Thyroid gland (tissue), 4 donors: ENCODE results near the gene SLC35F1. TPM values are rescaled to one million over a fixed set of nuclear protein-coding genes. Genes with fewer than 3 reads are reported as not detected.

Source experiments
- DNase-seq, 2 donors: peaks; one replicate each; pipeline ENCODE4 v3.0.0-alpha.2; 2019
- H3K27ac ChIP-seq, 3 donors: fragments of 200-600 bp; sonication (generic); 1 replicate in 2 of 3; 2 replicates in 1 of 3; pipeline ENCODE4 v1.5.1; 2016 to 2019; ENCODE audit warnings: mild to moderate bottlenecking in 1 of 3, moderate library complexity in 1 of 3
- H3K27me3 ChIP-seq: fragments of 200-600 bp; sonication (generic); one replicate; pipeline ENCODE4 v1.5.1; 2019
- H3K36me3 ChIP-seq, 2 donors: fragments of 200-600 bp; sonication (generic); one replicate each; pipeline ENCODE4 v1.5.1; 2016 to 2019
- H3K4me1 ChIP-seq, 2 donors: fragments of 200-600 bp; sonication (generic); one replicate each; pipeline ENCODE4 v1.5.1; 2017 to 2019
- H3K4me3 ChIP-seq, 3 donors: fragments of 200-600 bp; sonication (generic); replicated peaks in 1 of 3; 1 replicate in 2 of 3; 2 replicates in 1 of 3; pipeline ENCODE4 v1.5.1; 2016; ENCODE audit warnings: mild to moderate bottlenecking in 1 of 3
- H3K9me3 ChIP-seq: fragments of 200-600 bp; sonication (generic); one replicate; pipeline ENCODE4 v1.5.1; 2017
- POLR2A ChIP-seq, 2 donors: fragments of 450-650 bp; IDR thresholded peaks; one replicate each; pipeline ENCODE4 v1.6.1; 2017; ENCODE audit warnings: antibody characterized with exemption in 2 of 2, mild to moderate bottlenecking in 2 of 2, moderate library complexity in 1 of 2
- WGBS, 2 donors: methylation state at CpG; one replicate each; pipeline ENCODE4 v1.1.5; 2017; 5-methylcytosine and 5-hydroxymethylcytosine counted together
- intact Hi-C: fragments of 100-400 bp; cut with DNase I; formaldehyde crosslinking; loops from one replicate; pipeline ENCODE4 v1.15.1; 2023
- total RNA-seq, 4 donors: library from RNA; depleted of rRNA; stranded (reverse); fragments of >200 nt; gene quantifications; one replicate each; pipeline ENCODE4 v1.2.3, GENCODE V29; 2016
- TF ChIP-seq, protein P1 (sequence below), 6 experiments: fragments of 200-600 bp in 3 of 6; fragments of 450-650 bp in 3 of 6; sonication (generic) in 3 of 6; IDR thresholded peaks; one replicate each; pipeline ENCODE4 v1.5.1; 2016 to 2019; ENCODE audit warnings: antibody characterized with exemption in 6 of 6, mild to moderate bottlenecking in 2 of 6, inconsistent platforms in 1 of 6, moderate library complexity in 1 of 6

SLC35F1 gene
- total RNA-seq, 4 donors from 2014 or later: 0.54 to 5.5 (median 1.4) TPM

DNA sequence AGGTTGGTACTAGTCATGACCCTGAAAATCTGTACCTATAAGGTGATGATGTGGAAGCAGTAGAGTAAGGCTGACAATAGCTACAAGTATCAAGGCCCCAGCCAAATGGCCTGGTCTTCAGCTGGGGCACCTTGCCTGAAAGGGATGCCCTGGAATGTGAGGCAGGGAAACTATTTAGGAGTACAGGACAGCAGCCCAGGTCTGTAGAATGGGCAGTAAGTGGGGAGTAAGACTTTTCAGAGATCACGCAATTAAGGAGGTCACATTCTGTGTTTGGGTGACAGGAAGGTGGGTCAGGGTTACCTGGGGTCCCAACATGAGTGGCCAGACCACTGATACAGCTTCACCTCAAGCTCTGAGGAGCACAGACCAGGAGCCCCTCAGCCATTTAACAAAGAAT lies 9.4 kb downstream of the SLC35F1 start:
- Histone ChIP-seq H3K27ac (no peak overlapping the region), H3K9me3 (no peaks in the 10 kb centered on the region), H3K4me3 (no peak overlapping the region), H3K27me3 (no peaks in the 10 kb centered on the region), H3K4me1 (no peaks in the 10 kb centered on the region), H3K36me3 (no peaks in the 10 kb centered on the region)
- 95 to 100% methylated on average over 1 of the region's 1 CpG for WGBS, 2 donors
- no peak for DNase-seq
- intact Hi-C loops: no loop called here
- no peak for TF ChIP-seq POLR2A (IDR thresholded peaks at IDR 0.05)
- TF ChIP-seq, protein P1, sequence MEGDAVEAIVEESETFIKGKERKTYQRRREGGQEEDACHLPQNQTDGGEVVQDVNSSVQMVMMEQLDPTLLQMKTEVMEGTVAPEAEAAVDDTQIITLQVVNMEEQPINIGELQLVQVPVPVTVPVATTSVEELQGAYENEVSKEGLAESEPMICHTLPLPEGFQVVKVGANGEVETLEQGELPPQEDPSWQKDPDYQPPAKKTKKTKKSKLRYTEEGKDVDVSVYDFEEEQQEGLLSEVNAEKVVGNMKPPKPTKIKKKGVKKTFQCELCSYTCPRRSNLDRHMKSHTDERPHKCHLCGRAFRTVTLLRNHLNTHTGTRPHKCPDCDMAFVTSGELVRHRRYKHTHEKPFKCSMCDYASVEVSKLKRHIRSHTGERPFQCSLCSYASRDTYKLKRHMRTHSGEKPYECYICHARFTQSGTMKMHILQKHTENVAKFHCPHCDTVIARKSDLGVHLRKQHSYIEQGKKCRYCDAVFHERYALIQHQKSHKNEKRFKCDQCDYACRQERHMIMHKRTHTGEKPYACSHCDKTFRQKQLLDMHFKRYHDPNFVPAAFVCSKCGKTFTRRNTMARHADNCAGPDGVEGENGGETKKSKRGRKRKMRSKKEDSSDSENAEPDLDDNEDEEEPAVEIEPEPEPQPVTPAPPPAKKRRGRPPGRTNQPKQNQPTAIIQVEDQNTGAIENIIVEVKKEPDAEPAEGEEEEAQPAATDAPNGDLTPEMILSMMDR (IDR thresholded peaks at IDR 0.05): no peak

DNA sequence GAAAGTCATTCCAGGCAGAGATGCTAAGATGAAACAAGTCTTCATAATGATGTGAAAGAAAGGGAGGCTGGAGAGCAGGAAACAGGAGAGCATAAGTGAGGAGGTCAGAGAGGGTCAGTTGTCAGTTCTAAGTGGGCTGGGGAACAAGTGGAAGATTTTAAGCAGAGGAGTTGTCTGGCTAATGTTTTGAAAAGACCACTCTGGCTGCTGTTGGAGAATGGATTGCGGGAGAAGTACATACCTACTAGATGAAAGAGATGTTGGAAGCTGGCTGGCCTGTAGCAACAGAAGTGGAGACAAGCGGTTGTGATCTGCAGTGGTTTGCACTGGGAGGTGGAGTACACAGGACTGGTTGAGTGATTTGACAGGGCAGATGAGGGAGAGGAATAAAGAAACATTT lies 10.1 kb downstream of the SLC35F1 start:
- no peak overlapping the region for H3K27ac ChIP-seq
- intact Hi-C loops: no loop called here
- TF ChIP-seq, protein P1 (IDR thresholded peaks at IDR 0.05): no peak
- no peak for TF ChIP-seq POLR2A (IDR thresholded peaks at IDR 0.05)
- DNase-seq: no peak
- no peaks in the 10 kb centered on the region for H3K27me3 ChIP-seq
- 61 to 65% methylated on average over 2 of the region's 2 CpGs for WGBS, 2 donors
- no peaks in the 10 kb centered on the region for H3K36me3 ChIP-seq
- H3K4me1 ChIP-seq: no peaks in the 10 kb centered on the region
- H3K9me3 ChIP-seq: no peaks in the 10 kb centered on the region
- no peak overlapping the region for H3K4me3 ChIP-seq

DNA sequence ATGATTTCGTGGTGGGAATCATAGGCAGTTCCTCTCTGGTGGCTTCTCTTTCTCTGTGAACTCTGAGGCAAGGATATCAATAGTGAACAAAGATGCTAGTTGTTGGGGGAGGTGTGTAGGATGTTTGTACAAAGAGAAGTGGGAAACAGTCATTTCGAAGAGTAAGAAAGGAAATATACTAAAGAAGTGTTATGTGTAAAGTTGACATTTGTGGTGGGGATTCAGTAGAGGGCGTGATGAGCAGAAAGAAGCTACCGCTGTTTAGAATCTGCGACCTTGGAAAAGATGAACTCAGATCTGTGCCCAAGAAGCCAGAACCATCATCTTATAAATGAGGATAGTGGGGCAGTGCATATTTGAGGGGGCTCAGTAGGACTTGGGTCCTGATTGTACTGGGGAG lies 11.4 kb downstream of the SLC35F1 start:
- no peaks in the 10 kb centered on the region for H3K27me3 ChIP-seq

DNA sequence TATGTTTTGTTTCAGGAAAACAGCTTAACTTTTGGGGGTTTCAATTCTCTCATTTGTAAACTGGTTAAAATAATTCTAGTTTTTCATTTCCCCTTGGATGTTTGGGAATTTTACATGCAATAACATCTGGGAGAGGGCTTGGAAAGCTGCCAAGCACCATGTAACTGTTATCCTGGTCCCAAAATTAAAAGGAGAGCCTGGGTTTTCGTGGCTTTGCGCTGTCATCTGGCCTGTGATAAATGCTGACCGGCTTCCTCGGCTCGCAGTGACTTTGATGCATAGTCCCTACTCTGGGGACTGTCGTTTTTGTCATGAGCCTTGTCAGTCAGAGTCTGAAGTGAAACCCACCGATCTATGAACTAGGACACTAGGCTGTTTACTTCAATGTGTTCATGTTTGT lies 12.2 kb downstream of the SLC35F1 start:
- no peaks in the 10 kb centered on the region for H3K36me3 ChIP-seq
- WGBS, 2 donors: 37 to 41% methylated on average over 7 of the region's 7 CpGs
- intact Hi-C loops: no loop called here
- H3K4me1 ChIP-seq: no peaks in the 10 kb centered on the region
- no peak overlapping the region for H3K27ac ChIP-seq
- H3K9me3 ChIP-seq: no peaks in the 10 kb centered on the region
- TF ChIP-seq, protein P1 (IDR thresholded peaks at IDR 0.05): no peak
- no peak for TF ChIP-seq POLR2A (IDR thresholded peaks at IDR 0.05)
- no peak for DNase-seq
- H3K4me3 ChIP-seq: no peak overlapping the region
- H3K27me3 ChIP-seq: no peaks in the 10 kb centered on the region

More for the DNA sequence above, 11.4 kb downstream of the SLC35F1 start:
- H3K9me3 ChIP-seq: no peaks in the 10 kb centered on the region
- intact Hi-C loops: no loop called here
- H3K36me3 ChIP-seq: no peaks in the 10 kb centered on the region
- no peak overlapping the region for H3K4me3 ChIP-seq
- no peaks in the 10 kb centered on the region for H3K4me1 ChIP-seq
- no peak for DNase-seq
- TF ChIP-seq POLR2A (IDR thresholded peaks at IDR 0.05): no peak
- TF ChIP-seq, protein P1 (IDR thresholded peaks at IDR 0.05): no peak
- no peak overlapping the region for H3K27ac ChIP-seq
- 78 to 83% methylated on average over 5 of the region's 5 CpGs for WGBS, 2 donors

DNA sequence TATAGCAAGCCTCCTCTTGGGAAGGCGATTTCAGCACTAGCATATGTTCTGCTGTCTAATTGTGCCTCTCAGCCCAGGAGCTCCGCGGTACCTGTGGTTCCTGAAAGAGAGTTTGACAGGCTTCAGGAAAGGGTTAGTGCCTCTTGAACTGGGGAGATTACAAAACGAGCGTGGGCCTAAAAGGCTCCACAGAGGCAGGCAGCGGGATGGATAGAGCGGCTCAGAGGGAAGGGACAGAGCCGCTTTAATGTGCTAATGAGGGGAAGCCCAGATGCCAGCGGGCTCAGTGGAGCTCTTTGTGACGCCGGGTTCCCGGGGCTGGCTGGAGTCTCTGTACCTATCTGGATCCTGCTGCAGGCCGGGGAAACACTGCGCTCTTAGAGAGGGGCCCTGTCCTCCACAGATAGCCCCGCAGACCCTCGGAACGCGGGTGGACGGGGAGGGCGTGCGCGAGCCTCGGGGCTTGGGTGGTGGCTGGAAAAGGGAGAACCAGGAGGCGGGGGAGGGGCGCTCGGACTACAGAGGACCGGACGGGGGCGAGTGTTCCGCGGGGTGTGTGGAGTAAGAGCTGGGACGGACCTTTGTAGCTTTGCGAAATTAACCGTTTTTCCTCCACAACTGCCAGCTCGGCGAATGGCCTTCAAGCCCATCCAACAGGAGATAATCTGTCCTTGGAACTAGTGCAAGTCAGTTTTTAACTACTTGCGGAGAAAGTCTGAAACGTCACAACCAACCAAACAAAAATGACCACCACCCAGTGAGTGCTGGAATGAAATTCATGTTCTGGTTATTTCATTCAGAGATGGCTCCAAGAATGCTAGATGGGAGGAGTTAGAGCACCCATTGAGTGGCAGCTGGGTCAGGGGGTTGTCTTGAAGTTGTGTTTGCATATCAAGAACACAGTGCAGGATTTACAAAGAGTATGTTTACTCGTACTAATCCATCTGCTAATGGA lies 13.0 kb downstream of the SLC35F1 start:
- Histone ChIP-seq H3K4me1 (no peaks in the 10 kb centered on the region), H3K27me3 (no peaks in the 10 kb centered on the region), H3K27ac (no peak overlapping the region), H3K4me3 (peak overlapping the region in 2 of 3 donors; percentile 3 to 5), H3K9me3 (no peaks in the 10 kb centered on the region), H3K36me3 (no peaks in the 10 kb centered on the region)
- DNase-seq: peak; percentile 26 to 30
- intact Hi-C loops: no loop called here
- TF ChIP-seq, protein P1 (IDR thresholded peaks at IDR 0.05): no peak
- no peak for TF ChIP-seq POLR2A (IDR thresholded peaks at IDR 0.05)
- WGBS, 2 donors: 3 to 5% methylated on average over 28 to 38 of the region's 39 CpGs
